ENCODE results near the gene LPXN.
A peak's percentile ranks its signal among the peaks of the same experiment; 100 is the strongest.

The LPXN gene

DNA sequence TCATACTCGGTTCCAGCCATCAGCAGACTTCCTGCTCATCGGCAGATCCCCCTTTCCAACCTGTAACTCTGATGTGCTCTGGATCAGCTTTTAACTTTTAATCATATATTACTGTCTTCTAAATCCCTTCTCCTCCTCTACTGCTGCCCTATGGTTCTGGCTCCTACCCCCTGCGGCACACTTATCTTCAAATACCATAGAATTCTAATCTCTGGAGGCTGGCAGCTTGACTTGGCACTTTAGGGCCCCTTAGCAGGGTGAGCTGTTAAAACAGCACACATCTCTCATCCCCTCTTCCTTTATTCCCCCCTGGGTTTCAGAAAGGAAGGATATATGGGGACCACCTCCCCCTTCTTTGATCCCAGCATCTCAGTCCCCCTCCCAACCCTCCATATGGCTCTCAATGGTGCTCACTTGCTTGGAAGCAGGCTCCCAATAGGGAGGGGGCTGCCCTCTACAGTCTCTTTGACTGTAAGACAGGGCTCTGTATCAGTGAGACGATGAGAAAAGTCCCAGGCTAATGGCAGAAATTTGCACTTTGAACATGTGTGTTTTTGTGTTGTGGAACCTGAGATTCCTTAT lies 42.4 kb upstream of the LPXN start:
- H3K27me3 ChIP-seq (ENCODE audit: insufficient read depth, poor library complexity, severe bottlenecking) = no peaks in the 10 kb centered on the region
- ATAC-seq (ENCODE audit: low read depth) = no peak; the same call in 2 of the 3 replicates
- H3K9me3 ChIP-seq (ENCODE audit: severe bottlenecking) = no peaks in the 10 kb centered on the region

DNA sequence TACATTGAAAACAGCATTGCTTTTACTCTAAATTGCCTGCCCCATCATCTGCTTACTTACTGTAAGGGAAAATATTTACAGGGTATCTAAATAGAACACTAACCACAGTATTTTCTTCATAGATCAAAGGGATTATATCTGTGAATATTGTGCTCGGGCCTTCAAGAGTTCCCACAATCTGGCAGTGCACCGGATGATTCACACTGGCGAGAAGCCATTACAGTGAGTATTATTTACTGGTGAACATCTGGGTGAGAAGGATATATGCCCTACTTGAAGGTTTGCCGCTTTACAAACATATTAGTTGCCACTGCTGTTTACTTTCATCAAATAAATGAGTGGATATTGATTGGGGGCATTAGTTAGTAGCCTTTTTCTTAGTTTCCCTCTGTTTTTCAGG lies 40.9 kb upstream of the LPXN start:
- ATAC-seq (ENCODE audit: low read depth) = peak; percentile 66
- H3K27ac ChIP-seq (ENCODE audit: poor library complexity, severe bottlenecking) = no peak overlapping the region

More for the DNA sequence above, 42.4 kb upstream of the LPXN start:
- Histone ChIP-seq H3K27ac (ENCODE audit: poor library complexity, severe bottlenecking) (no peak overlapping the region), H3K4me1 (ENCODE audit: insufficient read depth, poor library complexity, severe bottlenecking) (no peaks in the 10 kb centered on the region), H3K4me3 (ENCODE audit: severe bottlenecking) (no peak overlapping the region), H3K36me3 (ENCODE audit: low read depth) (peaks cover 98% of the 10 kb centered on the region)
- DNase-seq (ENCODE audit: low spot score) = no peak
- TF ChIP-seq CTCF (IDR thresholded peaks at IDR 0.05; ENCODE audit: poor library complexity, severe bottlenecking) = no peak

DNA sequence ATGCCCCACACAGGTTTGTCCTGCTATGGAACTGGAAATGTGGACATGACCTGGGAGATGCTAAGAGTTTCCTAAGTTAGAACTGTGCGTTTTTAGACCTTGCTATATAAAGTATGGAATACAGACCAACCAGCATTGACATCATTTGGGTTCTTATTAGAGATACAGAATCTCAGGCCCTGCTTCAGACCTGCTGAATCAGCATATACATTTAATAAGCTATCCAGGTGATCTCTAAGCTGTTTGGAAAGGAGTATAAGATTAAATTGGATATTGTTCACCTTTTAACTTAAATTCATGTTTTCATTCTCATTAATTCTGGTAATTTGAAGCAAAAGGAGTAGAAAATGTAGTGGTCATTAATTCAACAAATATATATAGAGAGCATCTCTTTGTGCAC lies 39.9 kb upstream of the LPXN start:
- TF ChIP-seq CTCF (IDR thresholded peaks at IDR 0.05; ENCODE audit: poor library complexity, severe bottlenecking) = no peak
- no peaks in the 10 kb centered on the region for H3K27me3 ChIP-seq (ENCODE audit: insufficient read depth, poor library complexity, severe bottlenecking)
- ATAC-seq (ENCODE audit: low read depth) = no peak
- no peaks in the 10 kb centered on the region for H3K9me3 ChIP-seq (ENCODE audit: severe bottlenecking)
- H3K4me3 ChIP-seq (ENCODE audit: severe bottlenecking) = no peak overlapping the region
- no peaks in the 10 kb centered on the region for H3K4me1 ChIP-seq (ENCODE audit: insufficient read depth, poor library complexity, severe bottlenecking)
- no peak overlapping the region for H3K27ac ChIP-seq (ENCODE audit: poor library complexity, severe bottlenecking)
- DNase-seq (ENCODE audit: low spot score) = no peak
- H3K36me3 ChIP-seq (ENCODE audit: low read depth) = peaks cover 100% of the 10 kb centered on the region

More for the DNA sequence above, 40.9 kb upstream of the LPXN start:
- no peak for TF ChIP-seq CTCF (IDR thresholded peaks at IDR 0.05; ENCODE audit: poor library complexity, severe bottlenecking)
- Histone ChIP-seq H3K36me3 (ENCODE audit: low read depth) (peaks cover 99% of the 10 kb centered on the region), H3K27me3 (ENCODE audit: insufficient read depth, poor library complexity, severe bottlenecking) (no peaks in the 10 kb centered on the region), H3K4me1 (ENCODE audit: insufficient read depth, poor library complexity, severe bottlenecking) (no peaks in the 10 kb centered on the region), H3K9me3 (ENCODE audit: severe bottlenecking) (no peaks in the 10 kb centered on the region), H3K4me3 (ENCODE audit: severe bottlenecking) (no peak overlapping the region)
- DNase-seq (ENCODE audit: low spot score) = no peak

GRCh38 chr11:58613228-58613627 lies 37.6 kb upstream of the LPXN start:
- TF ChIP-seq CTCF (IDR thresholded peaks at IDR 0.05; ENCODE audit: poor library complexity, severe bottlenecking) = no peak
- H3K9me3 ChIP-seq (ENCODE audit: severe bottlenecking) = no peaks in the 10 kb centered on the region
- ATAC-seq (ENCODE audit: low read depth) (no peak), DNase-seq (ENCODE audit: low spot score) (no peak)
- no peak overlapping the region for H3K4me3 ChIP-seq (ENCODE audit: severe bottlenecking)
- H3K36me3 ChIP-seq (ENCODE audit: low read depth) = peaks cover 94% of the 10 kb centered on the region
- no peaks in the 10 kb centered on the region for H3K27me3 ChIP-seq (ENCODE audit: insufficient read depth, poor library complexity, severe bottlenecking)
- H3K4me1 ChIP-seq (ENCODE audit: insufficient read depth, poor library complexity, severe bottlenecking) = no peaks in the 10 kb centered on the region
- no peak overlapping the region for H3K27ac ChIP-seq (ENCODE audit: poor library complexity, severe bottlenecking)

DNA sequence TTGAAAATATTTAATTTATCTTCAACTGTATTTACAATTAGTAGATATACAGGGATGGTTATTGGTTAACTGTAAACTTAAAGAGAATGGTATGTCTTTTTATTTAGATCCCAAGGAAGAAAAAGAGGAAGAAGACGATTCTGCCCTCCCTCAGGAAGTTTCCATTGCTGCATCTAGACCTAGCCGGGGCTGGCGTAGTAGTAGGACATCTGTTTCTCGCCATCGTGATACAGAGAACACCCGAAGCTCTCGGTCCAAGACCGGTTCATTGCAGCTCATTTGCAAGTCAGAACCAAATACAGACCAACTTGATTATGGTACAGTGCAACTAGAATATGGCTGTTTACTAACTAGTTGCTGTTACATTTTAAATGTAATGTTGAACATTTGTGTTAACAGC lies 34.1 kb upstream of the LPXN start:
- H3K36me3 ChIP-seq (ENCODE audit: low read depth) = peaks cover 68% of the 10 kb centered on the region
- H3K27ac ChIP-seq (ENCODE audit: poor library complexity, severe bottlenecking) = no peak overlapping the region
- no peaks in the 10 kb centered on the region for H3K27me3 ChIP-seq (ENCODE audit: insufficient read depth, poor library complexity, severe bottlenecking)
- no peak for TF ChIP-seq CTCF (IDR thresholded peaks at IDR 0.05; ENCODE audit: poor library complexity, severe bottlenecking)
- H3K9me3 ChIP-seq (ENCODE audit: severe bottlenecking) = no peaks in the 10 kb centered on the region
- no peak overlapping the region for H3K4me3 ChIP-seq (ENCODE audit: severe bottlenecking)
- ATAC-seq (ENCODE audit: low read depth) = no peak
- peaks cover 4% of the 10 kb centered on the region for H3K4me1 ChIP-seq (ENCODE audit: insufficient read depth, poor library complexity, severe bottlenecking)
- no peak for DNase-seq (ENCODE audit: low spot score)
